ENCODE data around the gene CAD. TPM values are rescaled to one million over a fixed set of nuclear protein-coding genes. Genes with fewer than 3 reads are reported as not detected.
"Not testable (repeated sequence)": the region's sequence is repeated elsewhere in the genome, so short reads cannot be mapped to it uniquely, and the experiment has no call there.

CAD gene
- total and polyA plus RNA-seq, 4 donors = 6.9 to 29.7 (median 18.2) TPM

DNA sequence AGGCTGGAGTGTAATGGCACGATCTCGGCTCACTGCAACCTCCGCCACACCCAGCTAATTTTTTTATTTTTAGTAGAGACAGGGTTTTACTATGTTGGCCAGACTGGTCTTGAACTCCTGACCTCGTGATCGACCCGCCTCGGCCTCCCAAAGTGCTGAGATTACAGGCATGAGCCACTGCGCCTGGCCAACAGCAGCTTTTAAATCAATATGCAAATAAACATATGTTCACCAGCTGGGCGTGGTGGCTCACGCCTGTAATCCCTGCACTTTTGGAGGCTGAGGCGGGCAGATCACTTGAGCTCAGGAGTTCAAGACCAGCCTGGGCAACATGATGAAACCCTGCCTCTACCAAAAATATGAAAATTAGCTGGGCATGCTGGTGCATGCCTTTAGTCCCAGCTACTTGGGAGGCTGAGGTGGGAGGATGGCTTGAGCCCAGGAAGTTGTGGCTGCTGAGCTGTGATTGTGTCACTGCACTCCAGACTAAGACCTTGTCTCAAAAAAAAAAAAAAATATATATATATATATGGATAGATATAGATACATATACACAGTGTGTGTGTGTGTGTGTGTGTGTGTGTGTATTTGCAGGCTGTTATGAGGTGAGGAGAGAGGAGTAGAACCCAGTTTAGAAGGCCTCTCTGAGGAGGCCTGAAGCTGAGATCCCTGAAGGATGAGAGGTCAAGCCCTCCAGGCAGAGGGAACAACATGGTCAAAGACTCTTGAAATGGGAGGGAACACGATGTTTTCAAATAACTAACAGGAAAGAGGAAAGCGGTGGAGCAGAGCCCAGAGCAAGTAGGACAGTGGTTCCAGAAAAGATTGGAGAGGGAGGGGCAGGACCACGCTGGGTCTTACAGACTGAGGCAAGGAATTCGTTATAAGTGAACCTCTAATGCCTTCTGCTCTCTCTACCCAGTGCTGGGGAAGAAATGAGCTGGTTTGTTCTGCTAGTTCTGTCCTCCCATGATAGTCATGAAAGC lies 55.7 kb downstream of the CAD start:
- H3K27ac ChIP-seq (ENCODE audit: low read depth in 1 of 2, low read length in 2 of 2); ATAC-seq (ENCODE audit: low FRiP score); H3K4me1 ChIP-seq (ENCODE audit: control insufficient read depth in 1 of 2, insufficient read depth in 2 of 2, low read length in 2 of 2); H3K36me3 ChIP-seq (ENCODE audit: control insufficient read depth in 1 of 2, insufficient read depth in 2 of 2, low read length in 1 of 2); H3K27me3 ChIP-seq (ENCODE audit: control insufficient read depth in 1 of 2, insufficient read depth in 2 of 2, low read length in 1 of 2); intact Hi-C loops (cut with DNase I); H3K9me3 ChIP-seq (ENCODE audit: control insufficient read depth, low read length); H3K4me3 ChIP-seq (ENCODE audit: low read length in 2 of 2); DNase-seq: not testable (repeated sequence)
- WGBS, 2 donors = 86 to 89% methylated on average over 15 of the region's 15 CpGs

GRCh38 chr2:27275211-27276150 lies 58.3 kb downstream of the CAD start, which contains the start of gene DNAJC5G:
Gene DNAJC5G, plus strand, starts transcription at chr2:27275433. Its CDS starts 1,296 bp downstream, at chr2:27276729.
- intact Hi-C loops (cut with DNase I) = no loop called here

GRCh38 chr2:27278010-27278409 lies 60.8 kb downstream of the CAD start:
- ATAC-seq (ENCODE audit: low FRiP score) = no peak
- 77 to 79% methylated on average over 1 of the region's 1 CpG for WGBS, 2 donors
- Histone ChIP-seq H3K9me3 (ENCODE audit: control insufficient read depth, low read length) (no peaks in the 10 kb centered on the region), H3K4me3 (ENCODE audit: low read length in 2 of 2) (no peak overlapping the region), H3K4me1 (ENCODE audit: control insufficient read depth in 1 of 2, insufficient read depth in 2 of 2, low read length in 2 of 2) (no peaks in the 10 kb centered on the region), H3K27me3 (ENCODE audit: control insufficient read depth in 1 of 2, insufficient read depth in 2 of 2, low read length in 1 of 2) (no peaks in the 10 kb centered on the region), H3K27ac (ENCODE audit: low read depth in 1 of 2, low read length in 2 of 2) (no peak overlapping the region), H3K36me3 (ENCODE audit: control insufficient read depth in 1 of 2, insufficient read depth in 2 of 2, low read length in 1 of 2) (no peaks in the 10 kb centered on the region)
- DNase-seq = no peak
- intact Hi-C loops (cut with DNase I) = no loop called here

More at GRCh38 chr2:27275211-27276150, 58.3 kb downstream of the CAD start, which contains the start of gene DNAJC5G:
- Histone ChIP-seq H3K4me1 (ENCODE audit: control insufficient read depth in 1 of 2, insufficient read depth in 2 of 2, low read length in 2 of 2) (no peaks in the 10 kb centered on the region), H3K36me3 (ENCODE audit: control insufficient read depth in 1 of 2, insufficient read depth in 2 of 2, low read length in 1 of 2) (no peaks in the 10 kb centered on the region), H3K4me3 (ENCODE audit: low read length in 2 of 2) (no peak within 1 kb of the TSS), H3K27me3 (ENCODE audit: control insufficient read depth in 1 of 2, insufficient read depth in 2 of 2, low read length in 1 of 2) (no peaks in the 10 kb centered on the region), H3K27ac (ENCODE audit: low read depth in 1 of 2, low read length in 2 of 2) (no peak within 1 kb of the TSS), H3K9me3 (ENCODE audit: control insufficient read depth, low read length) (no peaks in the 10 kb centered on the region)
- 86 to 87% methylated on average over 39 of the region's 39 CpGs for WGBS, 2 donors
- no peak for DNase-seq
- no peak for ATAC-seq (ENCODE audit: low FRiP score)

- DNase-seq = no peak
- no peak for ATAC-seq (ENCODE audit: low FRiP score)
- Histone ChIP-seq H3K36me3 (ENCODE audit: control insufficient read depth in 1 of 2, insufficient read depth in 2 of 2, low read length in 1 of 2) (no peaks in the 10 kb centered on the region), H3K27ac (ENCODE audit: low read depth in 1 of 2, low read length in 2 of 2) (no peak overlapping the region), H3K4me3 (ENCODE audit: low read length in 2 of 2) (no peak overlapping the region), H3K9me3 (ENCODE audit: control insufficient read depth, low read length) (no peaks in the 10 kb centered on the region), H3K4me1 (ENCODE audit: control insufficient read depth in 1 of 2, insufficient read depth in 2 of 2, low read length in 2 of 2) (no peaks in the 10 kb centered on the region), H3K27me3 (ENCODE audit: control insufficient read depth in 1 of 2, insufficient read depth in 2 of 2, low read length in 1 of 2) (no peaks in the 10 kb centered on the region)
- intact Hi-C loops (cut with DNase I) = loop anchor here (2.0 to 10.0 kb wide), 5 partner anchors 109 to 319 kb away; no protein-coding TSS in a partner anchor
- WGBS, 2 donors = 42 to 58% methylated on average over 3 of the region's 3 CpGs
These were observed 63.7 kb downstream of the CAD start for GRCh38 chr2:27280826-27281225.

DNA sequence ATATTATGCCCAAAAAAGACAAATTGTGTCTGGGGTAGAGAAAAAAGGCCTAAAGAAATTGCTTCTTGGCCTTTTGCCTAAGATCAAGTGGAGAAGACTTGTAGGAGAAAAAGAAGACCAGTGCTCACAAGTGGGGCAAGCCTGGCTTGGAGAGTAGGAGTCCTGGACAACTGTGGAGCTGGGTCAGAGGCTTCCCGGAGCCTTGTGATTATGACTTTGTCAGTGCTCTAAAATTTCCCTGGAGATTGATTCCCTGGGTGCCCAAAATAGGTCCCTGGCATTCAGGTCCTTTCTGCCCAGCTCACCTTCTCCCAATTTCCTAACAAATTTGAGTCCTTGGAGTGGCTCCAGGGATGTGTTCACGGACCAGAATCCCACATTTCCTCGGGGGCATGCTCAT lies 64.3 kb downstream of the CAD start:
- H3K27ac ChIP-seq (ENCODE audit: low read depth in 1 of 2, low read length in 2 of 2) = no peak overlapping the region
- no peaks in the 10 kb centered on the region for H3K9me3 ChIP-seq (ENCODE audit: control insufficient read depth, low read length)
- H3K4me1 ChIP-seq (ENCODE audit: control insufficient read depth in 1 of 2, insufficient read depth in 2 of 2, low read length in 2 of 2) = no peaks in the 10 kb centered on the region
- ATAC-seq (ENCODE audit: low FRiP score) (no peak), DNase-seq (no peak)
- intact Hi-C loops (cut with DNase I) = loop anchor here (2.0 to 10.0 kb wide), 5 partner anchors 109 to 319 kb away; no protein-coding TSS in a partner anchor
- no peak overlapping the region for H3K4me3 ChIP-seq (ENCODE audit: low read length in 2 of 2)
- H3K27me3 ChIP-seq (ENCODE audit: control insufficient read depth in 1 of 2, insufficient read depth in 2 of 2, low read length in 1 of 2) = no peaks in the 10 kb centered on the region
- WGBS, 2 donors = 70 to 74% methylated on average over 3 of the region's 3 CpGs
- H3K36me3 ChIP-seq (ENCODE audit: control insufficient read depth in 1 of 2, insufficient read depth in 2 of 2, low read length in 1 of 2) = no peaks in the 10 kb centered on the region

DNA sequence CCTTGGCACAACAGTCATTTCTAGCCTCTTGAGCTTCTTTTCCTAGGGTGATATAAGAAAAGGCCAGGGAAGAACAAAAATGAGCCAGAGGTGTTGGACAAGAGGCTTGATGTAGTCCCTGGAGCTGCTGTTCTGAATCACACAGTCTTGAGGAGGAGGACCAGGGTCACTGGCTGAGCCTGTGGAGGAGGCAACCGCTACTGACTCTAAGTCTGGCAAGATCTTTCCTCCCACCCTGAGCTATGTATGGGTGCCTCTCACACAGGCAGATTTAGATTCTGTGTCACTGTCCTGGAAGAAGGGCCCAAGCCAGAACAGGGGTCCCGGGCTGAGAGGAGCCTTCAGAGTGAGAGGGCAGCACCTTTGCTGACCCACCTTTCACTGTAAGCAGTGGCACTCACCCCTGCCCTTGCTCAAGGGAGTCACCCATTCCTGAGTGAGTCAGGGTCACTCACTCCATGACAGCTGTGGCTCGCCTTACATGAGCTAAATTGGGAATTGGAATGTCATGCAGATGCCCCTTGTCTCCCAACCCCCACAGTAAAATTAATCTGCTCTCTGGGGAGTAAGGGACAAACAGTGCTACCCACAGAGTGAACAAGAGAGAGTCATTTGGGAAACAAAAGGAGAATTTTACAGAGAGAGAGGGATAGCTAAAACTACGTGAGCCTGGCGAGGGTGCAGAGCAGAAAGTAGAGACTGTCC lies 64.8 kb downstream of the CAD start, which contains the start of gene TRIM54:
Gene TRIM54, plus strand, starts transcription at position 575 of the 705 bp plus-strand sequence. CDS start 303 bp downstream, outside the sequence.
- no peak for DNase-seq
- intact Hi-C loops (cut with DNase I) = loop anchor here (2.0 to 10.0 kb wide), 5 partner anchors 110 to 320 kb away; no protein-coding TSS in a partner anchor
- H3K27me3 ChIP-seq (ENCODE audit: control insufficient read depth in 1 of 2, insufficient read depth in 2 of 2, low read length in 1 of 2) = no peaks in the 10 kb centered on the region
- peak; percentile 26 for ATAC-seq (ENCODE audit: low FRiP score)
- no peaks in the 10 kb centered on the region for H3K9me3 ChIP-seq (ENCODE audit: control insufficient read depth, low read length)
- H3K27ac ChIP-seq (ENCODE audit: low read depth in 1 of 2, low read length in 2 of 2) = no peak within 1 kb of the TSS
- H3K36me3 ChIP-seq (ENCODE audit: control insufficient read depth in 1 of 2, insufficient read depth in 2 of 2, low read length in 1 of 2) = no peaks in the 10 kb centered on the region
- no peak within 1 kb of the TSS for H3K4me3 ChIP-seq (ENCODE audit: low read length in 2 of 2)
- H3K4me1 ChIP-seq (ENCODE audit: control insufficient read depth in 1 of 2, insufficient read depth in 2 of 2, low read length in 2 of 2) = no peaks in the 10 kb centered on the region
- 63% methylated on average over 5 of the region's 5 CpGs for WGBS, 2 donors

DNA sequence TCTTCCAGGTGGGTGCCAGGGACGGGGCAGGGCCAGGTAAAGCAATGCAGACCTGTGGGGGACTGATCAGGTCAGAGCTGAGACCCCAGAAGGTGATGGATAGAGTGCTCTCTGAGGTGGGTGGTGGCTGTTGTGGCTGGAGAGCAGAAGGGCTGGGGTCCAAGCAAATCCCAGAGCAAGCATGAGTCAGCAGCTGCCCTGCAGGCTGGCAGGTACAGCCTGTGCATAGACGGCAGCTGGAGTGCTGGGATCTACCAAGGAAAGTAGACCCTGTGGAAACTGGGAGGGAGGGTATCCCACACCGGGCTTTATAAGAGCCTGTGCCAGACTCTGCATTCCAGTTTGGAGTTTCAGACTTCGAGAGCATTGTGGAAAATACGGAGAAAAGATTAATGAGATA lies 65.7 kb downstream of the CAD start:
- Histone ChIP-seq H3K4me1 (ENCODE audit: control insufficient read depth in 1 of 2, insufficient read depth in 2 of 2, low read length in 2 of 2) (no peaks in the 10 kb centered on the region), H3K9me3 (ENCODE audit: control insufficient read depth, low read length) (no peaks in the 10 kb centered on the region), H3K4me3 (ENCODE audit: low read length in 2 of 2) (no peak overlapping the region), H3K27ac (ENCODE audit: low read depth in 1 of 2, low read length in 2 of 2) (no peak overlapping the region), H3K36me3 (ENCODE audit: control insufficient read depth in 1 of 2, insufficient read depth in 2 of 2, low read length in 1 of 2) (no peaks in the 10 kb centered on the region), H3K27me3 (ENCODE audit: control insufficient read depth in 1 of 2, insufficient read depth in 2 of 2, low read length in 1 of 2) (no peaks in the 10 kb centered on the region)
- no peak for ATAC-seq (ENCODE audit: low FRiP score)
- no peak for DNase-seq
- 17 to 27% methylated on average over 5 of the region's 5 CpGs for WGBS, 2 donors
- intact Hi-C loops (cut with DNase I) = loop anchor here (5.0 to 10.0 kb wide), 3 partner anchors 111 to 321 kb away; no protein-coding TSS in a partner anchor

DNA sequence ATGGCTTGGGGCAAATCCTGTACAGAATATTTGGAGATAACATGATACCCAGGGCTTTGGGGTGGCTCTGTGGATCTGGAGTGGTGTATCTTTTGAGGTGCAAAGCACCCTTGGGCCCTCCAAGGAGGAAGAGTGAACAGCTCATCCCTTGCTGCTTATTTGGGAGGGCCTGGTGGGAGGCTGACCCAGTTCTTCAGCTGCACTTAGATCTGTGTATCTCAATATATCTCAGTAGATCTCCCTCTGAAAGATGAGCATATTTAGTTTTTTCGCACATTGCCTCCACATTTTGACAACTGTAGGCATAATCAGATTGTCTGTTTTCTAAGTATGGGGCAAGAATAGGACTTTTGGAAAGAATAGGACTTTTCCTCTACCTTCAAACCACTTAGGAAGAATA lies 67.8 kb downstream of the CAD start:
- Histone ChIP-seq H3K36me3 (ENCODE audit: control insufficient read depth in 1 of 2, insufficient read depth in 2 of 2, low read length in 1 of 2) (no peaks in the 10 kb centered on the region), H3K27ac (ENCODE audit: low read depth in 1 of 2, low read length in 2 of 2) (no peak overlapping the region), H3K4me3 (ENCODE audit: low read length in 2 of 2) (no peak overlapping the region), H3K27me3 (ENCODE audit: control insufficient read depth in 1 of 2, insufficient read depth in 2 of 2, low read length in 1 of 2) (no peaks in the 10 kb centered on the region), H3K9me3 (ENCODE audit: control insufficient read depth, low read length) (no peaks in the 10 kb centered on the region), H3K4me1 (ENCODE audit: control insufficient read depth in 1 of 2, insufficient read depth in 2 of 2, low read length in 2 of 2) (no peaks in the 10 kb centered on the region)
- DNase-seq (no peak), ATAC-seq (ENCODE audit: low FRiP score) (no peak)
- intact Hi-C loops (cut with DNase I) = loop anchor here (5.0 to 10.0 kb wide), 3 partner anchors 113 to 323 kb away; no protein-coding TSS in a partner anchor
- WGBS, 2 donors = 90 to 97% methylated on average over 1 of the region's 1 CpG
